ENCODE results near the gene GPS1.

The GPS1 gene

DNA sequence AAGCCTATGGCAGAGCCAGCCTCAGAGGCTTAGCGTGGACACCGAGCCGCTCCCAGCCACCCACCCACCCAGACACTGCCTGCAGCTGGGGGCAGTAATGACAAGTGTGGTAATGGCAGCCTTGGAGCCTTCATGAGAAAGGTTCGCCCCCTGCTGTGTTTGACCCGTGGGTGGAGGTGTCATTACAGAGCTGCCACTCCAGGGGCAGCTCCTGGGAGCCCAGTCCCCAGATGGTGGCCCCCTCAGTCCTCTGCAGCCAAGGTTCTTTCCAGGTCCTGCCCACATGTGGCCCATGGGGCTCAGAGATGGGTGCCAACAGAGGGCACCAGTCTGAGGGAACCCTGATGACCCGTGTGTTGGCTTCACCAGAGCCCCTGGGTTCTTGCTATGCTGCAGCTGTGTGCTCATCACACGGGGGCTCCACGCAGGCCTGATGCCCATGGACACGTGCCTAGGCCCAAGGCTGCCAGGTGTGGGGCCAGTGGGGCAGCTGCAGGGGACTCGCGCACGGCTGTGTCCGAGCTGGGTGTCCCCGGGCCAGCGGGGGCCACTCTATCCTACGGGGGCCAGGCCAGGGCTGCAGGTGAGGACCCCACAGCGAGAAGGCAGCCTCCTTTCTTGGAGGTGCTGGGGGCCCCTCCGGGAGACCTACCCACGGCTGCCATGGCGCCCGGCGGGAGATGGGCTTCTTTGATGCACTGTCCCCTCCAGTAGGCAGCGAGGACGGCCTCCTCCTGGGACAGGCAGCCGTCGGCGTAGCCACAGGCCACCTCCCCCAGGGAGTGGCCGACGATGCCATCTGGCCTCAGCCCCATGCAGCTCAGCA is 38.2 kb downstream of the GPS1 start:
- no peak for TF ChIP-seq CTCF (IDR thresholded peaks at IDR 0.05; ENCODE audit: low read length, missing control alignments)
- no peak for DNase-seq (ENCODE audit: low read depth)
- H3K4me3 ChIP-seq (replicated peaks; ENCODE audit: low read depth, low read length): no peak overlapping the region

DNA sequence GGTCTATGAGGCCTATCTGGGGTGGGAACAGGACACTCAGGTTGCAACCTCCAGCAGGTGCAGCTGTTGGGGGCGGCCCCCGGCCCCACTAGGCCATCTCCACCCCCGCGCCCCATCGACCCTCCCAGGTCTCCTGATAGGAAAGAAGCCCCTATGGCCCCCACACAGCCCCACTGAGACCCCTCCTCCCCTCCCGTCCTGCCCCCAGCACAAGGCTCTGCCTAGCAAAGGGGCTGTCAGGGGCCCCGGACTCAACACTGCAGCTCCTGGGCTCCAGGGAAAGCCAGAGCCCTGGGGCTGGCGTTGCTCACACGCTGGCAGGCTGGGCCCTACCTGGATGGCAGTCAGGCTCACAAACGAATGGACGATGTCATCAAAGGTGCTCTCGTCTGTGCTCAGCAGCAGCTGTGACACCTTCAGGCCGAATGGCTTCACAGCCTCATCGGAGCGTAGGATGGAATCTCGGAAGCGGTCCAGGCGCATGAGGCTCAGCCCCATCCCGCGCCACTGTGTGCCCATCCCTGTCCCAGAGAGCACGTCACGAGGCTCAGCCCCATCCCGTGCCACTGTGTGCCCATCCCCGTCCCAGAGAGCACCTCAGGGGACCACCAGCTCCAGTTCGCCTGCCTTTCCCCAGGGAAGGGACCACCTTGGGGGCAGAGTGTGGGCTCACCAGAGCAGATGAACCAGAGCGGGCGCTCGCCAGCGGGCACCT is 39.0 kb downstream of the GPS1 start:
- no peak for DNase-seq (ENCODE audit: low read depth)
- TF ChIP-seq CTCF (IDR thresholded peaks at IDR 0.05; ENCODE audit: low read length, missing control alignments): no peak
- no peak overlapping the region for H3K4me3 ChIP-seq (replicated peaks; ENCODE audit: low read depth, low read length)

DNA sequence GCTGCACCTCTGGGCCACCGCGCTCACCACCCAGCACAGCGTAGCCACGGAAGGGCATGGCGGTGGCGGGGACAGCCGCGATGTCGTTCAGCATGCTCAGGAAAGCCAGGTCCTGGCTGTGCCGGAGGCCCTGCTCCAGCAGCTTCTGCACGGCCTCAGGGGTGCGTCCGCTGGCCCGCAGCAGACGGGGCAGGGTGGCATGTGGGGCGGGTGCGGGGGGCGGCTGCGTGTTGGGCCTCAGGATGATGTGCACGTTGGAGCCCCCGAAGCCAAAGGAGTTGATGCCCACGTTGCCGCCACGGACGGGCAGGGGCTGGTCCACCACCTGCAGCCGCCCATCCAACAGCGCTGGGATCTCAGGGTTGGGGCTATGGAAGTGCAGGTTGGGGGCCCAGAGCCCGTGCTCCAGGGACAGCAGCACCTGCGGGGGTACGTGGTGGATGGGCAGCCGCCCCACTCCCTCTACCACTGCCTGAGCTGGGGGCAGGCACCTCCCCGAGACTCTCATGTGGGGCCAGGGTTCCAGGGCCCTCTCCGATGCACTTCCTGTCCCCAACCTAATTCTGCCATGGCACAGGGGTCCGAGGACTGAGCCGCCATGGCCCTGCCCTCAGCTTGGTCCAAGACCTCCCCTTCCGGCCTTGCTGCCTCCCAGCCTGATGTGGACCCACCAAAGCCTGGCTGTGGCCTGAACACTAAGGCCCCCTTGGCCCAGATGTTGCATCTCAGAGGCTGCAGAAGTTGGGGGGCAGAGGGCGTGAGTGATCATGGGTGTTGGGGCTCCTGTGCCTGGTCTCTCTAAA is 39.8 kb downstream of the GPS1 start:
- no peak for TF ChIP-seq CTCF (IDR thresholded peaks at IDR 0.05; ENCODE audit: low read length, missing control alignments)
- no peak overlapping the region for H3K4me3 ChIP-seq (replicated peaks; ENCODE audit: low read depth, low read length)
- DNase-seq (ENCODE audit: low read depth): no peak

DNA sequence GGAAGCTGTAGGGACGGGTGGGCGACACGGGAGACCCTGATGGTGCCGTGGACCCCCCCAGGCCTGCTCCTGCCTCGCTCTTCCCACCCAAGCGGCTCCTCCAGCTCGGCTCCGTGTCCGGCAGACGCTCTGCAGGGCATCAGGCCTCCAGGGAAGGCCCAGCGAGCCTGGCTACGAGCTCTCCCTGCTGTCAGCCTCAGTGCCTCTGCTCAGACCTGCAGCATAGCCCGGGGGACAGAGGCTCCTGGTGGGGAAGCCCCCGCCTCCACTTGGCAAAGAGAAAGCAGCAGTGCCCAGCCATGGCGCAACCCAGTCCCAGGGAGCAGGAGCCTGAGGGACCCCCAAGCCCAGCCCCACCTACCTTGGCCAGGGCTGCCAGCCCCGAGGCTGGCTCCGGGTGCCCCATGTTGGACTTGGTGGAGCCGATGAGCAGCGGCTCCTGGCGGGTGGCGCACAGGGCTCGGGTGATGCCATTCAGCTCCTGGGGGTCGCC is 40.4 kb downstream of the GPS1 start:
- DNase-seq (ENCODE audit: low read depth): no peak
- H3K4me3 ChIP-seq (replicated peaks; ENCODE audit: low read depth, low read length): no peak overlapping the region
- TF ChIP-seq CTCF (IDR thresholded peaks at IDR 0.05; ENCODE audit: low read length, missing control alignments): no peak

DNA sequence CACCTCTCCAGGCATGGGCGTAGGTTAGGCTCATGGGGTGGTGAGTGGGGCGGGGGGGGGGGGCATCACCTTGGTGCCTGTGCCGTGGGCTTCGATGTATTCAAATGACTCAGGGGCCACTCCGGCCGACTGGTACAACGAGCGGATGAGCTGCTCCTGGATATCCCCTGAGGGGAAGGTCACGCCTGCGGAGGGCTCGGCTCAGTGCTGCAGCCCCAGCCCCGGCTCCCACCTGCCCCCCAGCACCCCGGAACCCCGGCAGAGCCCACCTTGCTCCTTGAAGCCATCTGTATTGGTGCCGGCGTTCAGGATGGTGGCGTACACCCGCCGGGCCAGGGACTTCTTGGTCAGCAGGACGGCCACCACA is 40.9 kb downstream of the GPS1 start:
- no peak overlapping the region for H3K4me3 ChIP-seq (replicated peaks; ENCODE audit: low read depth, low read length)
- TF ChIP-seq CTCF (IDR thresholded peaks at IDR 0.05; ENCODE audit: low read length, missing control alignments): no peak
- no peak for DNase-seq (ENCODE audit: low read depth)

- no peak for DNase-seq (ENCODE audit: low read depth)
- no peak for TF ChIP-seq CTCF (IDR thresholded peaks at IDR 0.05; ENCODE audit: low read length, missing control alignments)
- no peak overlapping the region for H3K4me3 ChIP-seq (replicated peaks; ENCODE audit: low read depth, low read length)
These were observed 41.5 kb downstream of the GPS1 start for GRCh38 chr17:82092995-82093751.

All from fibroblast of pulmonary artery (primary cell).